H9 (cell line): ENCODE measurements around the gene CUBN. TPM values are rescaled to one million over a fixed set of nuclear protein-coding genes. Genes with fewer than 3 reads are reported as not detected.

ENCODE experiments used
- DNase-seq: peaks from one replicate; pipeline ENCODE4 v3.0.0-alpha.2; 2017
- H2AFZ ChIP-seq: one replicate; pipeline ENCODE4 v1.6.1; 2013; ENCODE audit warnings: mild to moderate bottlenecking, low read length, control low read depth, moderate library complexity
- H2AK5ac ChIP-seq: 2 replicates; pipeline ENCODE4 v1.6.1; 2013; ENCODE audit warnings: low read length, control low read depth, mixed read lengths; ENCODE audit not compliant: insufficient read length
- H2BK120ac ChIP-seq: one replicate; pipeline ENCODE4 v1.6.1; 2013; ENCODE audit warnings: low read depth, mild to moderate bottlenecking, low read length, control low read depth, inconsistent platforms; ENCODE audit not compliant: poor library complexity, severe bottlenecking
- H2BK12ac ChIP-seq: 2 replicates; pipeline ENCODE4 v1.6.1; 2013; ENCODE audit warnings: low read length, control low read depth, mixed read lengths, low read depth; ENCODE audit not compliant: insufficient read length
- H2BK15ac ChIP-seq: 2 replicates; pipeline ENCODE4 v1.6.1; 2013; ENCODE audit warnings: low read depth, low read length, control low read depth
- H2BK20ac ChIP-seq: one replicate; pipeline ENCODE4 v1.6.1; 2013; ENCODE audit warnings: low read depth, mild to moderate bottlenecking, low read length, control low read depth, inconsistent platforms; ENCODE audit not compliant: poor library complexity, severe bottlenecking
- H2BK5ac ChIP-seq: 2 replicates; pipeline ENCODE4 v1.6.1; 2013; ENCODE audit warnings: low read length, control low read depth, mixed read lengths; ENCODE audit not compliant: insufficient read length
- H3K14ac ChIP-seq: 2 replicates; pipeline ENCODE4 v1.6.1; 2013; ENCODE audit warnings: low read length, control low read depth; ENCODE audit not compliant: insufficient read depth
- H3K18ac ChIP-seq: 2 replicates; pipeline ENCODE4 v1.6.1; 2013; ENCODE audit warnings: low read depth, mild to moderate bottlenecking, mixed read lengths, low read length, control low read depth; ENCODE audit not compliant: insufficient read length
- H3K23ac ChIP-seq: 2 replicates; pipeline ENCODE4 v1.6.1; 2013; ENCODE audit warnings: low read length, control low read depth, mixed read lengths, low read depth; ENCODE audit not compliant: insufficient read length
- H3K23me2 ChIP-seq: 2 replicates; pipeline ENCODE4 v1.6.1; 2013; ENCODE audit warnings: low read depth, mild to moderate bottlenecking, mixed read lengths, low read length, control low read depth; ENCODE audit not compliant: insufficient read length, poor library complexity, severe bottlenecking
- H3K27ac ChIP-seq: 2 replicates; pipeline ENCODE4 v1.5.1; 2013; ENCODE audit warnings: low read length, control low read depth, mixed read lengths, low read depth; ENCODE audit not compliant: insufficient read length
- H3K27me3 ChIP-seq: 2 replicates; pipeline ENCODE4 v1.6.1; 2013; ENCODE audit warnings: low read length, control low read depth, inconsistent platforms; ENCODE audit not compliant: insufficient read depth
- H3K4ac ChIP-seq: 2 replicates; pipeline ENCODE4 v1.6.1; 2013; ENCODE audit warnings: low read depth, mild to moderate bottlenecking, control low read depth, inconsistent platforms, low read length, moderate library complexity
- H3K4me1 ChIP-seq: 2 replicates; pipeline ENCODE4 v1.6.1; 2013; ENCODE audit warnings: low read length, control low read depth, inconsistent platforms; ENCODE audit not compliant: insufficient read depth
- H3K4me2 ChIP-seq: 2 replicates; pipeline ENCODE4 v1.6.1; 2013; ENCODE audit warnings: low read length, control low read depth, mixed read lengths; ENCODE audit not compliant: insufficient read length, insufficient read depth
- H3K56ac ChIP-seq: 2 replicates; pipeline ENCODE4 v1.6.1; 2013; ENCODE audit warnings: low read depth, mild to moderate bottlenecking, mixed read lengths, low read length, control low read depth; ENCODE audit not compliant: insufficient read length
- H3K79me1 ChIP-seq: 2 replicates; pipeline ENCODE4 v1.6.1; 2013; ENCODE audit warnings: low read depth, mild to moderate bottlenecking, moderate library complexity, low read length, control low read depth, inconsistent platforms; ENCODE audit not compliant: insufficient read depth, poor library complexity, severe bottlenecking
- H3K79me2 ChIP-seq: 2 replicates; pipeline ENCODE4 v1.6.1; 2013; ENCODE audit warnings: low read length, control low read depth, inconsistent platforms; ENCODE audit not compliant: insufficient read depth
- H3K9ac ChIP-seq: 2 replicates; pipeline ENCODE4 v1.6.1; 2013; ENCODE audit warnings: low read length, control low read depth, mixed read lengths; ENCODE audit not compliant: insufficient read length; ENCODE audit errors: extremely low read depth
- H3K9me3 ChIP-seq: one replicate; pipeline ENCODE4 v1.6.1; 2013; ENCODE audit warnings: low read depth, low read length, inconsistent platforms; ENCODE audit not compliant: control insufficient read depth
- H3T11ph ChIP-seq: one replicate; pipeline ENCODE4 v1.6.1; 2013; ENCODE audit warnings: mild to moderate bottlenecking, low read length, control low read depth, inconsistent platforms
- H4K20me1 ChIP-seq: one replicate; pipeline ENCODE4 v1.6.1; 2013; ENCODE audit not compliant: control insufficient read depth, insufficient read length, insufficient read depth
- H4K5ac ChIP-seq: 2 replicates; pipeline ENCODE4 v1.6.1; 2013; ENCODE audit warnings: low read depth, mild to moderate bottlenecking, mixed read lengths, low read length, control low read depth; ENCODE audit not compliant: insufficient read length
- H4K8ac ChIP-seq: replicated peaks from 2 replicates; pipeline ENCODE4 v1.6.1; 2013; ENCODE audit warnings: low read length, control low read depth, mixed read lengths, low read depth; ENCODE audit not compliant: insufficient read length
- H4K91ac ChIP-seq: 2 replicates; pipeline ENCODE4 v1.6.1; 2013; ENCODE audit warnings: low read depth, mild to moderate bottlenecking, moderate library complexity, mixed read lengths, low read length, control low read depth; ENCODE audit not compliant: insufficient read length
- H3K27ac Mint-ChIP-seq, 3 experiments: 2 replicates in 2 of 3; 3 replicates in 1 of 3; pipeline ENCODE4 v1.8.0; 2020 to 2021; ENCODE audit warnings: mixed read lengths in 3 of 3, mild to moderate bottlenecking in 1 of 3, moderate library complexity in 1 of 3
- H3K27me3 Mint-ChIP-seq: 2 replicates; pipeline ENCODE4 v1.8.0; 2021; ENCODE audit warnings: low read depth, mild to moderate bottlenecking, moderate library complexity, mixed read lengths
- H3K36me3 Mint-ChIP-seq, 3 experiments: 2 replicates in 2 of 3; 3 replicates in 1 of 3; pipeline ENCODE4 v1.8.0; 2020 to 2021; ENCODE audit warnings: low read depth in 3 of 3, mixed read lengths in 3 of 3; ENCODE audit not compliant: insufficient read depth in 1 of 3
- H3K4me1 Mint-ChIP-seq, 2 experiments: 2 replicates each; pipeline ENCODE4 v1.8.0; 2020; ENCODE audit warnings: mixed read lengths in 2 of 2
- H3K4me3 Mint-ChIP-seq, 2 experiments: 2 replicates in 1 of 2; 3 replicates in 1 of 2; pipeline ENCODE4 v1.8.0; 2020 to 2021; ENCODE audit warnings: mild to moderate bottlenecking in 2 of 2, mixed read lengths in 2 of 2, moderate library complexity in 1 of 2
- H3K9me3 Mint-ChIP-seq, 2 experiments: 2 replicates in 1 of 2; 3 replicates in 1 of 2; pipeline ENCODE4 v1.8.0; 2020; ENCODE audit warnings: mild to moderate bottlenecking in 2 of 2, mixed read lengths in 2 of 2, moderate library complexity in 1 of 2
- WGBS: extraction: QIAGEN DNeasy Blood & Tissue Kit; methylation state at CpG from one replicate; pipeline ENCODE4 v1.1.7; 2013; ENCODE audit warnings: missing lambda C conversion rate, low lambda C conversion rate, mixed read lengths; ENCODE audit not compliant: insufficient read length; ENCODE audit errors: extremely low coverage; 5-methylcytosine and 5-hydroxymethylcytosine counted together
- total RNA-seq: library from RNA; stranded (reverse); gene quantifications from 2 replicates; pipeline ENCODE4 v1.2.1, GENCODE V29; 2021
- TF ChIP-seq, protein P1 (sequence below): fragments of 200-600 bp; sonication (generic); conservative IDR thresholded peaks from 3 replicates; pipeline ENCODE4 v1.8.0; 2021; ENCODE audit warnings: antibody characterized with exemption, mild to moderate bottlenecking

CUBN gene
- total RNA-seq, 1 experiment from 2014 or later, result 0.26 TPM

DNA sequence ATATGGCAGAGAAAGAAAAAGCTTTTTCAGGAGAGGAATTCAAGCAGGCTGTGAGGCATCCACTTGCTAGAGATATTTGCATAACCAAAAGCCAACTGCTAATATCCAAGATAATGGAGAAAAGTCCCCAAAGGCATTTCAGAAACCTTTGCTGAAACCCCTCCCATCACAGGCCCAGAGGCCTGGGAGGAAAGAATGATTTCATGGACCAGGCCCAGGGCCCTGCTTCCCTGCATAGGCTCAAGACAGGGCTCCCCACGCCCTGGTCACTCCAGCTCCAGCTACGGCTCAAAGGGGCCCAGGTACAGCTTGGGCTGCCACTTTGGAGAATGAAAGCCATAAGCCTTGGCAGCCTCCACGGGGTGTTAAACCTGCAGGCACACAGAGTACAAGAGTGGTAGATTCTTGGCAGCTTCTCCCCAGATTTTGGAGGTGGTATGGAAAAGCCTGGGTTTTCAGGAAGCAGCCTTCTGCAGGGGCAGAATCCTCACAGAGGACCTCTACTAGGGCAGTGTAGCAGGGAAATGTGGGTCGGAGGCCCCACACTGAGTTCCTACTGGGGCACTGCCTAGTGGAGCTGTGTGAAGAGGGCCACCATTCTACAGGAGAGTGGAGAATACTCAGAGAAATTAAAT lies 306.8 kb downstream of the CUBN start:
- no peak for DNase-seq
- H4K5ac ChIP-seq, result no peak overlapping the region
- H3K9me3 Mint-ChIP-seq, result peaks cover 27 to 32% of the 10 kb centered on the region in 2 experiments

More for the DNA sequence above, 306.8 kb downstream of the CUBN start:
- Mint-ChIP-seq H3K4me3 (no peak overlapping the region), H3K27ac (no peak overlapping the region), H3K27me3 (peaks cover 13% of the 10 kb centered on the region), H3K4me1 (peaks cover 5 to 8% of the 10 kb centered on the region in 2 experiments), H3K36me3 (peaks cover 16 to 22% (median 20%) of the 10 kb centered on the region in 3 experiments)
- Histone ChIP-seq H3K27me3 (no peaks in the 10 kb centered on the region; the same call in 1 of the 2 replicates), H2BK5ac (no peak overlapping the region), H3K79me2 (no peaks in the 10 kb centered on the region), H2AK5ac (no peak overlapping the region), H4K91ac (no peak overlapping the region), H3K4me1 (no peaks in the 10 kb centered on the region), H4K8ac (no peak overlapping the region), H3K23ac (no peak overlapping the region), H3K18ac (no peak overlapping the region), H2AFZ (no peak overlapping the region), H3K79me1 (no peaks in the 10 kb centered on the region), H2BK15ac (no peak overlapping the region), H3K14ac (no peak overlapping the region), H3K23me2 (no peaks in the 10 kb centered on the region), H2BK120ac (no peak overlapping the region), H3K4me2 (no peak overlapping the region), H4K20me1 (no peaks in the 10 kb centered on the region), H3K9ac (no peak overlapping the region), H3K9me3 (peaks cover 20% of the 10 kb centered on the region), H3K56ac (no peak overlapping the region), H3K27ac (no peak overlapping the region), H3K4ac (no peak overlapping the region), H2BK20ac (no peak overlapping the region), H2BK12ac (no peak overlapping the region), H3T11ph (no peak overlapping the region)
- WGBS, result no CpG with 5 or more reads among the region's 4 CpGs
- TF ChIP-seq, protein P1, sequence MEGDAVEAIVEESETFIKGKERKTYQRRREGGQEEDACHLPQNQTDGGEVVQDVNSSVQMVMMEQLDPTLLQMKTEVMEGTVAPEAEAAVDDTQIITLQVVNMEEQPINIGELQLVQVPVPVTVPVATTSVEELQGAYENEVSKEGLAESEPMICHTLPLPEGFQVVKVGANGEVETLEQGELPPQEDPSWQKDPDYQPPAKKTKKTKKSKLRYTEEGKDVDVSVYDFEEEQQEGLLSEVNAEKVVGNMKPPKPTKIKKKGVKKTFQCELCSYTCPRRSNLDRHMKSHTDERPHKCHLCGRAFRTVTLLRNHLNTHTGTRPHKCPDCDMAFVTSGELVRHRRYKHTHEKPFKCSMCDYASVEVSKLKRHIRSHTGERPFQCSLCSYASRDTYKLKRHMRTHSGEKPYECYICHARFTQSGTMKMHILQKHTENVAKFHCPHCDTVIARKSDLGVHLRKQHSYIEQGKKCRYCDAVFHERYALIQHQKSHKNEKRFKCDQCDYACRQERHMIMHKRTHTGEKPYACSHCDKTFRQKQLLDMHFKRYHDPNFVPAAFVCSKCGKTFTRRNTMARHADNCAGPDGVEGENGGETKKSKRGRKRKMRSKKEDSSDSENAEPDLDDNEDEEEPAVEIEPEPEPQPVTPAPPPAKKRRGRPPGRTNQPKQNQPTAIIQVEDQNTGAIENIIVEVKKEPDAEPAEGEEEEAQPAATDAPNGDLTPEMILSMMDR, result no peak
